ENCODE measurements around the gene NGRN. TPM values are rescaled to one million over a fixed set of nuclear protein-coding genes. Genes with fewer than 3 reads are reported as not detected.

NGRN gene
- total RNA-seq, 1 donor from 2014 or later: 103 TPM

DNA sequence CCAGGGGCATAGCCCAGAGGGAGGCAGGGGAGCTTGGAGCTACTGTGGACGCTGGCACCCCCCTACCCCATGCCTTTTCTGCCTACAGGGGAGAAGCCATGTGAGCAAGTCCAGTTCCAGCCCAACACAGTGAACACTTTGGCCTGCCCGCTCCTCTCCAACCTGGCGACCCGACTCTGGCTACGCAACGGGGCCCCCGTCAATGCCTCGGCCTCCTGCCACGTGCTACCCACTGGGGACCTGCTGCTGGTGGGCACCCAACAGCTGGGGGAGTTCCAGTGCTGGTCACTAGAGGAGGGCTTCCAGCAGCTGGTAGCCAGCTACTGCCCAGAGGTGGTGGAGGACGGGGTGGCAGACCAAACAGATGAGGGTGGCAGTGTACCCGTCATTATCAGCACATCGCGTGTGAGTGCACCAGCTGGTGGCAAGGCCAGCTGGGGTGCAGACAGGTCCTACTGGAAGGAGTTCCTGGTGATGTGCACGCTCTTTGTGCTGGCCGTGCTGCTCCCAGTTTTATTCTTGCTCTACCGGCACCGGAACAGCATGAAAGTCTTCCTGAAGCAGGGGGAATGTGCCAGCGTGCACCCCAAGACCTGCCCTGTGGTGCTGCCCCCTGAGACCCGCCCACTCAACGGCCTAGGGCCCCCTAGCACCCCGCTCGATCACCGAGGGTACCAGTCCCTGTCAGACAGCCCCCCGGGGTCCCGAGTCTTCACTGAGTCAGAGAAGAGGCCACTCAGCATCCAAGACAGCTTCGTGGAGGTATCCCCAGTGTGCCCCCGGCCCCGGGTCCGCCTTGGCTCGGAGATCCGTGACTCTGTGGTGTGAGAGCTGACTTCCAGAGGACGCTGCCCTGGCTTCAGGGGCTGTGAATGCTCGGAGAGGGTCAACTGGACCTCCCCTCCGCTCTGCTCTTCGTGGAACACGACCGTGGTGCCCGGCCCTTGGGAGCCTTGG, 37.4 kb upstream of the NGRN start:
- Mint-ChIP-seq H3K27me3 (no peaks in the 10 kb centered on the region), H3K9me3 (no peaks in the 10 kb centered on the region), H3K36me3 (peaks cover 11% of the 10 kb centered on the region), H3K27ac (no peak overlapping the region), H3K4me1 (ENCODE audit: unreplicated experiment) (peaks cover 4% of the 10 kb centered on the region), H3K4me3 (no peak overlapping the region)
- TF ChIP-seq, protein P1, sequence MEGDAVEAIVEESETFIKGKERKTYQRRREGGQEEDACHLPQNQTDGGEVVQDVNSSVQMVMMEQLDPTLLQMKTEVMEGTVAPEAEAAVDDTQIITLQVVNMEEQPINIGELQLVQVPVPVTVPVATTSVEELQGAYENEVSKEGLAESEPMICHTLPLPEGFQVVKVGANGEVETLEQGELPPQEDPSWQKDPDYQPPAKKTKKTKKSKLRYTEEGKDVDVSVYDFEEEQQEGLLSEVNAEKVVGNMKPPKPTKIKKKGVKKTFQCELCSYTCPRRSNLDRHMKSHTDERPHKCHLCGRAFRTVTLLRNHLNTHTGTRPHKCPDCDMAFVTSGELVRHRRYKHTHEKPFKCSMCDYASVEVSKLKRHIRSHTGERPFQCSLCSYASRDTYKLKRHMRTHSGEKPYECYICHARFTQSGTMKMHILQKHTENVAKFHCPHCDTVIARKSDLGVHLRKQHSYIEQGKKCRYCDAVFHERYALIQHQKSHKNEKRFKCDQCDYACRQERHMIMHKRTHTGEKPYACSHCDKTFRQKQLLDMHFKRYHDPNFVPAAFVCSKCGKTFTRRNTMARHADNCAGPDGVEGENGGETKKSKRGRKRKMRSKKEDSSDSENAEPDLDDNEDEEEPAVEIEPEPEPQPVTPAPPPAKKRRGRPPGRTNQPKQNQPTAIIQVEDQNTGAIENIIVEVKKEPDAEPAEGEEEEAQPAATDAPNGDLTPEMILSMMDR (conservative IDR thresholded peaks at IDR 0.05): no peak
- DNase-seq (ENCODE audit: extremely low spot score, unreplicated experiment): no peak

GRCh38 chr15:90228960-90229359, 36.5 kb upstream of the NGRN start:
- no peak overlapping the region for H3K27ac Mint-ChIP-seq
- peaks cover 5% of the 10 kb centered on the region for H3K4me1 Mint-ChIP-seq (ENCODE audit: unreplicated experiment)
- no peaks in the 10 kb centered on the region for H3K27me3 Mint-ChIP-seq
- no peaks in the 10 kb centered on the region for H3K9me3 Mint-ChIP-seq
- peaks cover 11% of the 10 kb centered on the region for H3K36me3 Mint-ChIP-seq
- H3K4me3 Mint-ChIP-seq: no peak overlapping the region
- DNase-seq (ENCODE audit: extremely low spot score, unreplicated experiment): no peak
- TF ChIP-seq, protein P1 (conservative IDR thresholded peaks at IDR 0.05): no peak

- H3K27ac Mint-ChIP-seq: peak overlapping the region; percentile 48
- no peaks in the 10 kb centered on the region for H3K27me3 Mint-ChIP-seq
- TF ChIP-seq, protein P1 (conservative IDR thresholded peaks at IDR 0.05): no peak
- peaks cover 12% of the 10 kb centered on the region for H3K4me1 Mint-ChIP-seq (ENCODE audit: unreplicated experiment)
- peak overlapping the region; percentile 15 for H3K4me3 Mint-ChIP-seq
- no peak for DNase-seq (ENCODE audit: extremely low spot score, unreplicated experiment)
- H3K9me3 Mint-ChIP-seq: no peaks in the 10 kb centered on the region
- H3K36me3 Mint-ChIP-seq: peaks cover 11% of the 10 kb centered on the region
These were observed 35.4 kb upstream of the NGRN start for GRCh38 chr15:90230071-90230494.

GRCh38 chr15:90230610-90231009, 34.9 kb upstream of the NGRN start:
- Mint-ChIP-seq H3K27ac (no peak overlapping the region), H3K9me3 (no peaks in the 10 kb centered on the region), H3K4me1 (ENCODE audit: unreplicated experiment) (peaks cover 13% of the 10 kb centered on the region), H3K4me3 (no peak overlapping the region), H3K27me3 (no peaks in the 10 kb centered on the region), H3K36me3 (peaks cover 11% of the 10 kb centered on the region)
- no peak for DNase-seq (ENCODE audit: extremely low spot score, unreplicated experiment)
- TF ChIP-seq, protein P1 (conservative IDR thresholded peaks at IDR 0.05): no peak

DNA sequence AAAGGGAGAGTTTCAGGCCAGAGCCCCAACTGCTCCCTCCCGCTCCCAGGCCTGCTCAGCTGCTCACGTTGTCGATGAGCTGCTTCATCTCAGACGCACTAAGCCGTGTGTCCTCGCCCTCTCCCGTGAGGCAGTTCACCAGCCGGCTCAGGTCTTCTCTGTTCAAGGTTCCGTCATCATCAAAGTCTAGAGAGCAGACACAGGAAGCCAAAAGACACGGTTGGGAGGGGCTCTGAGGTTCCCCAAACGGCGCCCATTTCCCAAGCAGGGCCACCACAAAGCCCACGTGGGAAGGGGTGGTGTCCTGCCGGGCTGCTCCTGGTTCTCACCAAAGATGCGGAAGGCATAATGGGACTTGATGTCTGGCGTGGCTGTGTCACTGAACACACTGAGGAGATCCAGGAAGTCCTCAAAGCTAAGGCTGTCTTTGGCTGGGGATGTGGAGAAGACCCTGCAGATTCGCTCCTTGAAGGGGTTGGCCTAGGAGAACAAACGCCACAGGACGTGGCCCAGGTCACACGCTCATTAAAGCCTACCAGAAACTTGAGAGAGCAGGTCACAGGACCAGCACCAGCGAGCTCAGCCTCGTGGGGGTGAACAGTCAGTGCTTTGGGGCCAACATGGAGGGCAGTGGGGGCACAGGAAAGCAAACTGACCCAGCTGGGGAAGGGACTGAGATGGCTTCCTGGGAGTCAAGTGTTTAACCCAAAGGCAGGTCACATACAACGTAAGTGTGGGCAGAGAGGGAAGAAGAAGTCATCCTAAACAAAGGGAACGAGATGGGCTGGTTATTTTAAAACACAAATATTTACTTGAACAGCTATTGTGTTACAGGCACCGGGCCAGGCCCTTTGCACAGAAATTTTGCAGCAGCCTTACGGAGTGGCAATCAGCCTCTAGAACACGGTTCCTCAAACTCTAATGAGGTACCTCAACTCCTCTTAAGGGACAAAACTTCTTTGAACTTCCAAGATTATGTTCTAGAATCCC, 34.1 kb upstream of the NGRN start:
- peak overlapping the region; percentile 41 for H3K27ac Mint-ChIP-seq
- H3K9me3 Mint-ChIP-seq: no peaks in the 10 kb centered on the region
- H3K4me3 Mint-ChIP-seq: peak overlapping the region; percentile 73
- no peak for DNase-seq (ENCODE audit: extremely low spot score, unreplicated experiment)
- no peaks in the 10 kb centered on the region for H3K27me3 Mint-ChIP-seq
- H3K36me3 Mint-ChIP-seq: peaks cover 7% of the 10 kb centered on the region
- TF ChIP-seq, protein P1 (conservative IDR thresholded peaks at IDR 0.05): no peak
- H3K4me1 Mint-ChIP-seq (ENCODE audit: unreplicated experiment): peaks cover 13% of the 10 kb centered on the region

All from type B pancreatic cell (in vitro differentiated cells).